ENCODE data around the gene DLGAP1. TPM values are rescaled to one million over a fixed set of nuclear protein-coding genes. Genes with fewer than 3 reads are reported as not detected.

DLGAP1 gene
- total RNA-seq, 1 donor from 2014 or later = 0.63 TPM

- H3K4me3 ChIP-seq (ENCODE audit: low read depth, low read length) = no peak overlapping the region
- no peak for DNase-seq (ENCODE audit: low read depth)
- no peak for TF ChIP-seq CTCF (conservative IDR thresholded peaks at IDR 0.05; ENCODE audit: low read depth, low read length)
These were observed 38.1 kb downstream of the DLGAP1 start for GRCh38 chr18:4416976-4417375.

GRCh38 chr18:4412286-4412685, 42.8 kb downstream of the DLGAP1 start:
- H3K4me3 ChIP-seq (ENCODE audit: low read depth, low read length) = no peak overlapping the region
- DNase-seq (ENCODE audit: low read depth) = no peak
- TF ChIP-seq CTCF (conservative IDR thresholded peaks at IDR 0.05; ENCODE audit: low read depth, low read length) = no peak

- no peak for DNase-seq (ENCODE audit: low read depth)
- H3K4me3 ChIP-seq (ENCODE audit: low read depth, low read length) = no peak overlapping the region
- no peak for TF ChIP-seq CTCF (conservative IDR thresholded peaks at IDR 0.05; ENCODE audit: low read depth, low read length)
These were observed 48.3 kb downstream of the DLGAP1 start for GRCh38 chr18:4406856-4407255.

- no peak overlapping the region for H3K4me3 ChIP-seq (ENCODE audit: low read depth, low read length)
- no peak for TF ChIP-seq CTCF (conservative IDR thresholded peaks at IDR 0.05; ENCODE audit: low read depth, low read length)
- no peak for DNase-seq (ENCODE audit: low read depth)
These were observed 49.1 kb downstream of the DLGAP1 start for GRCh38 chr18:4405965-4406364.

DNA sequence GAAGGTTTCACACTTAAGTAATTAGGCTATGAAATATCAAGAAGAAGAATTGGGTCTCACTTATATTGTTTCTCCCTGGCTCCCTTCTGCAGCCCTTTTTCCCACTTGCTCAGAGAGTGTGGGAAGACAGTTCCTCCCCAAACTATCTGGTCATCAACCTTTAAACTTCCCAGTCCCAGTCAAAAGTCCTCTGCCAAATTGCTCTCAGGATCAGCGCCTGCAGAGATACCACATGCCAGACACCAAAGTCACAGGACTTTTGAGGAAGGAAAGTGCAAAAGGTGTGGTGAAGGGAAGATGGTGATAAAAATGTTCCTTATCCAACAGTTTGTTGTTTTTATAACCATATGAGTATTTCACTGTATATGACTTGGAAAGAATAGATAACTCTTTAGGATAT, 51.3 kb downstream of the DLGAP1 start:
- H3K4me3 ChIP-seq (ENCODE audit: low read depth, low read length) = no peak overlapping the region
- no peak for TF ChIP-seq CTCF (conservative IDR thresholded peaks at IDR 0.05; ENCODE audit: low read depth, low read length)
- DNase-seq (ENCODE audit: low read depth) = no peak

- no peak overlapping the region for H3K4me3 ChIP-seq (ENCODE audit: low read depth, low read length)
- DNase-seq (ENCODE audit: low read depth) = no peak
- no peak for TF ChIP-seq CTCF (conservative IDR thresholded peaks at IDR 0.05; ENCODE audit: low read depth, low read length)
These were observed 54.2 kb downstream of the DLGAP1 start for GRCh38 chr18:4400911-4401310.

- no peak for TF ChIP-seq CTCF (conservative IDR thresholded peaks at IDR 0.05; ENCODE audit: low read depth, low read length)
- DNase-seq (ENCODE audit: low read depth) = no peak
- no peak overlapping the region for H3K4me3 ChIP-seq (ENCODE audit: low read depth, low read length)
These were observed 55.2 kb downstream of the DLGAP1 start for GRCh38 chr18:4399929-4400328.
